A549 (cell line): Measurements from ENCODE around the gene SDC4. TPM values are rescaled to one million over a fixed set of nuclear protein-coding genes. Genes with fewer than 3 reads are reported as not detected.

Experiments used
- ATAC-seq, 2 experiments: fragments of 200-7000 bp in 1 of 2; fragments of >200 bp in 1 of 2; cut with Nextera tagmentation in 1 of 2; cut with Tn5 transposase in 1 of 2; 3 replicates each; pipeline versions ENCODE4 v1.8.0 to v1.9.1; 2018 to 2020; ENCODE audit warnings: mild to moderate bottlenecking in 1 of 2, moderate library complexity in 1 of 2
- CTCF ChIA-PET: fragments of 300-600 bp; sonication (Branson Sonifier 250); formaldehyde crosslinking; extraction: SDS; loops from one replicate; lab custom pipeline; 2021; ENCODE audit warnings: antibody characterized with exemption, inconsistent platforms; lab: Yijun Ruan, JAX
- POLR2A ChIA-PET: fragments of 350-600 bp; formaldehyde crosslinking; extraction: SDS; loops from one replicate; lab custom pipeline; 2021; ENCODE audit warnings: antibody characterized with exemption, inconsistent platforms; lab: Yijun Ruan, JAX
- DNase-seq, 2 experiments: peaks; one replicate each; pipeline versions ENCODE4 v3.0.0 to v3.0.0-alpha.2; 2011 to 2016; ENCODE audit warnings: low read depth in 1 of 2, low spot score in 1 of 2
- FAIRE-seq: peaks from 2 replicates; lab custom pipeline; 2011; peaks lifted over from hg19 to GRCh38; lab: Jason Lieb, UNC
- H3K27ac ChIP-seq, 2 experiments: fragments of >200 bp; sonication (Bioruptor Twin); formaldehyde crosslinking; 3 replicates each; pipeline ENCODE4 v1.5.1; 2016 to 2017
- H3K4me1 ChIP-seq: fragments of >200 bp; sonication (Bioruptor Twin); formaldehyde crosslinking; 3 replicates; pipeline ENCODE4 v1.6.1; 2016
- H3K4me2 ChIP-seq: fragments of >200 bp; sonication (Bioruptor Twin); formaldehyde crosslinking; 3 replicates; pipeline ENCODE4 v1.6.1; 2016
- H3K4me3 ChIP-seq: fragments of >200 bp; sonication (Bioruptor Twin); formaldehyde crosslinking; 3 replicates; pipeline ENCODE4 v1.5.1; 2016
- H3K9me3 ChIP-seq: fragments of >200 bp; sonication (Bioruptor Twin); formaldehyde crosslinking; 3 replicates; pipeline ENCODE4 v1.6.1; 2016
- EP300 ChIP-seq, 2 experiments: fragments of >200 bp; sonication (Bioruptor Twin); formaldehyde crosslinking; IDR thresholded peaks; 2 replicates in 1 of 2; 3 replicates in 1 of 2; pipeline ENCODE4 v1.6.1; 2016 to 2017
- ESRRA ChIP-seq: fragments of 150-350 bp; IDR thresholded peaks from 2 replicates; pipeline ENCODE4 v1.6.1; 2014; ENCODE audit warnings: mild to moderate bottlenecking, low read length, borderline replicate concordance
- FOSL2 ChIP-seq, 2 experiments: fragments of 450-650 bp in 1 of 2; fragments of >200 bp in 1 of 2; sonication (Bioruptor Twin) in 1 of 2; formaldehyde crosslinking; IDR thresholded peaks; 2 replicates each; pipeline versions ENCODE4 v1.5.0 to v1.6.1; 2016 to 2020; ENCODE audit warnings: mild to moderate bottlenecking in 1 of 2, moderate library complexity in 1 of 2
- GATA3 ChIP-seq: IDR thresholded peaks from 2 replicates; pipeline ENCODE4 v1.6.1; 2012; ENCODE audit warnings: borderline replicate concordance
- HEYL ChIP-seq: fragments of 250-450 bp; sonication (Bioruptor Pico); IDR thresholded peaks from 2 replicates; pipeline ENCODE4 v1.8.0; 2021; ENCODE audit warnings: mild to moderate bottlenecking, moderate library complexity
- JUN ChIP-seq, 2 experiments: fragments of >200 bp; sonication (Bioruptor Twin); formaldehyde crosslinking; IDR thresholded peaks; 2 replicates in 1 of 2; 3 replicates in 1 of 2; pipeline ENCODE4 v1.6.1; 2016 to 2017
- JUNB ChIP-seq: fragments of >200 bp; sonication (Bioruptor Twin); formaldehyde crosslinking; IDR thresholded peaks from 2 replicates; pipeline ENCODE4 v1.6.1; 2016
- MAFK ChIP-seq: fragments of 450-650 bp; IDR thresholded peaks from 2 replicates; pipeline ENCODE4 v1.6.1; 2014; ENCODE audit not compliant: partially characterized antibody
- PHF8 ChIP-seq: fragments of 200-600 bp; sonication (generic); IDR thresholded peaks from 2 replicates; pipeline ENCODE4 v1.6.1; 2016; ENCODE audit warnings: low read depth, mild to moderate bottlenecking, antibody characterized with exemption, moderate library complexity, borderline replicate concordance
- RAD21 ChIP-seq, 2 experiments: fragments of >200 bp in 1 of 2; sonication (Bioruptor Twin) in 1 of 2; formaldehyde crosslinking in 1 of 2; IDR thresholded peaks in 1 of 2; conservative IDR thresholded peaks in 1 of 2; 2 replicates in 1 of 2; 3 replicates in 1 of 2; pipeline ENCODE4 v1.6.1; 2012 to 2018; ENCODE audit warnings: inconsistent platforms in 1 of 2
- RNF2 ChIP-seq: fragments of 200-600 bp; sonication (generic); IDR thresholded peaks from 2 replicates; pipeline ENCODE4 v1.6.1; 2016; ENCODE audit warnings: low read depth, mild to moderate bottlenecking, antibody characterized with exemption, moderate library complexity, borderline replicate concordance
- SMC3 ChIP-seq: fragments of >200 bp; sonication (Bioruptor Twin); formaldehyde crosslinking; IDR thresholded peaks from 3 replicates; pipeline ENCODE4 v1.6.1; 2018; ENCODE audit warnings: inconsistent platforms
- ZFP36 ChIP-seq: fragments of 450-650 bp; IDR thresholded peaks from 2 replicates; pipeline ENCODE4 v1.6.1; 2014; ENCODE audit warnings: borderline replicate concordance; ENCODE audit not compliant: partially characterized antibody
- WGBS: methylation state at CpG from one replicate; pipeline ENCODE4 v1.1.6; 2017; ENCODE audit errors: missing lambda C conversion rate; 5-methylcytosine and 5-hydroxymethylcytosine counted together
- polyA plus RNA-seq, 4 experiments: library from polyadenylated mRNA; depleted of rRNA in 3 of 4; stranded (reverse); fragments of >200 nt; fragmentation: RNase III in 1 of 4; extraction: RNeasy Plus Mini Kit Qiagen cat#74134 plus additional on column Dnase treatment in 1 of 4; gene quantifications; 2 replicates in 3 of 4; 3 replicates in 1 of 4; pipeline ENCODE4 v1.2.3, GENCODE V29; 2011 to 2017
- TF ChIP-seq, protein P1 (sequence below): IDR thresholded peaks from 2 replicates; pipeline ENCODE4 v1.6.1; 2012
- TF ChIP-seq, protein P2 (sequence below): fragments of >200 bp; sonication (Bioruptor Twin); formaldehyde crosslinking; IDR thresholded peaks from 3 replicates; pipeline ENCODE4 v1.6.1; 2016
- TF ChIP-seq, protein P3 (sequence below): fragments of 250-450 bp; sonication (Bioruptor Pico); IDR thresholded peaks from 2 replicates; pipeline ENCODE4 v1.5.0; 2021; ENCODE audit warnings: mild to moderate bottlenecking, moderate library complexity, borderline replicate concordance
- TF ChIP-seq, protein P4 (sequence below): fragments of >200 bp; sonication (Bioruptor Twin); formaldehyde crosslinking; IDR thresholded peaks from 3 replicates; pipeline ENCODE4 v1.5.1; 2016
- TF ChIP-seq, protein P5 (sequence below): fragments of 450-650 bp; IDR thresholded peaks from 2 replicates; pipeline ENCODE4 v1.6.1; 2014; ENCODE audit warnings: antibody characterized with exemption
- TF ChIP-seq, protein P6 (sequence below): IDR thresholded peaks from 2 replicates; pipeline ENCODE4 v1.6.1; 2012; ENCODE audit warnings: low read depth, borderline replicate concordance

The SDC4 gene
- polyA plus RNA-seq, 2 of the 4 experiments (the other 2 are of a cell fraction) = 27.4 to 35.6 TPM

DNA sequence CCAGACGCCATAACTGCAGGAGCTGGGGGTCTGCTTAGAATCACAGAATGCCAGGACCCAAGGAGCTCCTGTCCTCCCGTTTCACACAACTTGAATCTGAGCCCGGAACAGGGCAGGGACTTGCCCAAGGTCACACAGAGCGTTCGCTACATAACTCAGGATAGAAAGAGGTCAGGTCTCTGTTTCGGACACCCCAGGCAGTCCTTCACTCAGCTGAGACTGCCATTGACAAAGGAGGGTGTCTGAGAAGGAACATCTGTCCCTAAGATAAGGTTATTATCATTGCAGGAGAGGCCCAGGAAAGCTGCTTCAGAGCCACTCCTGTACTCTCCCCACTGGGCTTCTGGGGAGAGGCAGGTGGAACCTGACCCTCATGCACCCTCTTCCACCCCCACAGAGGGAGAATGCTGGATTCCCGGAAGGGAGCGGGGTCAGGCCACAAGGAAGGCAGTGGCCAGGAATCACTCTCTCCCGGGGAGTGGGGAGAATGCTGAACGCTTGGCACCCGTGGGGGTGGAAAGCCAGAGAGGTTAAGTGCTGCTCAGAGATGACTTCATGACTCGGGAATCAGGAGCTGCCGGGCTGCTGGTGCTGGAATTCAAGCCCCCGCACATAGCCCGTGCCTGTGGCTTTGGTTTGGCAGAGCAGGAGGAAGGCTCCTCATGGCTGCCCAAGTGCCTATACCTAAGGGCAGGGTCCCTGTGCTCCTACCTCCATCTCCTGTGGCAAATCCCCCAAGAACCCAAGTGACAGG lies 10.7 kb downstream of the SDC4 start (continued):
- no peak for TF ChIP-seq ZFP36
- 0 out of 2 replicates have a peak, but pooled peaks have one; percentile 2 for TF ChIP-seq ESRRA
- TF ChIP-seq, protein P1, sequence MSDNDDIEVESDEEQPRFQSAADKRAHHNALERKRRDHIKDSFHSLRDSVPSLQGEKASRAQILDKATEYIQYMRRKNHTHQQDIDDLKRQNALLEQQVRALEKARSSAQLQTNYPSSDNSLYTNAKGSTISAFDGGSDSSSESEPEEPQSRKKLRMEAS = peak; percentile 38; the same call in 1 of the 2 replicates
- TF ChIP-seq, protein P2, sequence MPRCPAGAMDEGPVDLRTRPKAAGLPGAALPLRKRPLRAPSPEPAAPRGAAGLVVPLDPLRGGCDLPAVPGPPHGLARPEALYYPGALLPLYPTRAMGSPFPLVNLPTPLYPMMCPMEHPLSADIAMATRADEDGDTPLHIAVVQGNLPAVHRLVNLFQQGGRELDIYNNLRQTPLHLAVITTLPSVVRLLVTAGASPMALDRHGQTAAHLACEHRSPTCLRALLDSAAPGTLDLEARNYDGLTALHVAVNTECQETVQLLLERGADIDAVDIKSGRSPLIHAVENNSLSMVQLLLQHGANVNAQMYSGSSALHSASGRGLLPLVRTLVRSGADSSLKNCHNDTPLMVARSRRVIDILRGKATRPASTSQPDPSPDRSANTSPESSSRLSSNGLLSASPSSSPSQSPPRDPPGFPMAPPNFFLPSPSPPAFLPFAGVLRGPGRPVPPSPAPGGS = 0 out of 3 replicates have a peak, but pooled peaks have one; percentile 41
- TF ChIP-seq, protein P3, sequence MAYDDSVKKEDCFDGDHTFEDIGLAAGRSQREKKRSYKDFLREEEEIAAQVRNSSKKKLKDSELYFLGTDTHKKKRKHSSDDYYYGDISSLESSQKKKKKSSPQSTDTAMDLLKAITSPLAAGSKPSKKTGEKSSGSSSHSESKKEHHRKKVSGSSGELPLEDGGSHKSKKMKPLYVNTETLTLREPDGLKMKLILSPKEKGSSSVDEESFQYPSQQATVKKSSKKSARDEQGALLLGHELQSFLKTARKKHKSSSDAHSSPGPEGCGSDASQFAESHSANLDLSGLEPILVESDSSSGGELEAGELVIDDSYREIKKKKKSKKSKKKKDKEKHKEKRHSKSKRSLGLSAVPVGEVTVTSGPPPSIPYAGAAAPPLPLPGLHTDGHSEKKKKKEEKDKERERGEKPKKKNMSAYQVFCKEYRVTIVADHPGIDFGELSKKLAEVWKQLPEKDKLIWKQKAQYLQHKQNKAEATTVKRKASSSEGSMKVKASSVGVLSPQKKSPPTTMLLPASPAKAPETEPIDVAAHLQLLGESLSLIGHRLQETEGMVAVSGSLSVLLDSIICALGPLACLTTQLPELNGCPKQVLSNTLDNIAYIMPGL = no peak
- no peak for TF ChIP-seq RNF2

DNA sequence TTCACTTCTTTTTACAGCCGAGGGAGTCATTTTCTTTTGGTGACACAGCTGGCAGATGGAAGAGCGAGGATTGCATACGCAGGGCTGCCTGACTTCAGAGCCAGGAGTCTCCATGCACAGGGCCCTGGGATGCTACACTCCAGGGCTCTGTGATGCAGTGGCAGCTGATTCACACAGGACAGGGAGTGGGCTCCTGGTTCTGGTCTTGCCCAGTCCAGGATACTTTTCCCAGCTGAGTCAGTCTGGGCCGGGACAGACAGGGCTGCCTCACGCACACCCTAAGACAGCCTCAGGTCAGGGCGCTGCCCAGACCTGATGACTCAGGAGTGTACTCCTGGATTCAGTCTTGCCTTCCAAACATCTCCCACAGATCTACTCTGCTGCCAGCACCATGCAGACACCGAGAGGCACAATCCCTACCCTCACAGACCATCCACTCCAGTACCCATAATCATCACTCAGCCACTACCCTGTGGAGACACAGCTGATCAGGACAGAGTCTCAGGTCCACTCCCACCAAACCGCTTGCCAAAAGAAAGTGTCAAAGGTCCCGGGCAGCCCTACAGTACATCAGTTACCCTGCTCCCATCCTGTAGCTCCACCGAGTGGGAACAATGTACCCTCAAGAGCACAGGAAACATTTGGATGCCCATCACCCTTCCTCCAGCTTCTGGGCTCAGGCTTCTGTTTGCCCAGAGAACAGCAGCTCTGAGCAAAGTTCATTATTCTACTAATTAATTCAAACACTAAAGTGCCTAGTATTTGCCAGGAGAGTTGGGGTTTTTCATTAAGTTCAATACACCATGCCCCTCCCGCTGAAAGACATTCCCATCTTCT lies 11.5 kb downstream of the SDC4 start:
- ATAC-seq (peak; percentile 91 to 92), DNase-seq (peak; percentile 73 to 85), FAIRE-seq (no peak)
- TF ChIP-seq HEYL (CRISPR knock-in tag) = no peak
- TF ChIP-seq MAFK = peak; percentile 79
- TF ChIP-seq, protein P4, sequence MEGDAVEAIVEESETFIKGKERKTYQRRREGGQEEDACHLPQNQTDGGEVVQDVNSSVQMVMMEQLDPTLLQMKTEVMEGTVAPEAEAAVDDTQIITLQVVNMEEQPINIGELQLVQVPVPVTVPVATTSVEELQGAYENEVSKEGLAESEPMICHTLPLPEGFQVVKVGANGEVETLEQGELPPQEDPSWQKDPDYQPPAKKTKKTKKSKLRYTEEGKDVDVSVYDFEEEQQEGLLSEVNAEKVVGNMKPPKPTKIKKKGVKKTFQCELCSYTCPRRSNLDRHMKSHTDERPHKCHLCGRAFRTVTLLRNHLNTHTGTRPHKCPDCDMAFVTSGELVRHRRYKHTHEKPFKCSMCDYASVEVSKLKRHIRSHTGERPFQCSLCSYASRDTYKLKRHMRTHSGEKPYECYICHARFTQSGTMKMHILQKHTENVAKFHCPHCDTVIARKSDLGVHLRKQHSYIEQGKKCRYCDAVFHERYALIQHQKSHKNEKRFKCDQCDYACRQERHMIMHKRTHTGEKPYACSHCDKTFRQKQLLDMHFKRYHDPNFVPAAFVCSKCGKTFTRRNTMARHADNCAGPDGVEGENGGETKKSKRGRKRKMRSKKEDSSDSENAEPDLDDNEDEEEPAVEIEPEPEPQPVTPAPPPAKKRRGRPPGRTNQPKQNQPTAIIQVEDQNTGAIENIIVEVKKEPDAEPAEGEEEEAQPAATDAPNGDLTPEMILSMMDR = no peak
- peak; percentile 43; the same call in 1 of the 2 replicates for TF ChIP-seq JUNB
- TF ChIP-seq, protein P5, sequence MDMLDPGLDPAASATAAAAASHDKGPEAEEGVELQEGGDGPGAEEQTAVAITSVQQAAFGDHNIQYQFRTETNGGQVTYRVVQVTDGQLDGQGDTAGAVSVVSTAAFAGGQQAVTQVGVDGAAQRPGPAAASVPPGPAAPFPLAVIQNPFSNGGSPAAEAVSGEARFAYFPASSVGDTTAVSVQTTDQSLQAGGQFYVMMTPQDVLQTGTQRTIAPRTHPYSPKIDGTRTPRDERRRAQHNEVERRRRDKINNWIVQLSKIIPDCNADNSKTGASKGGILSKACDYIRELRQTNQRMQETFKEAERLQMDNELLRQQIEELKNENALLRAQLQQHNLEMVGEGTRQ = no peak
- TF ChIP-seq RAD21 (conservative IDR thresholded peaks at IDR 0.05 in 1 of 2, IDR thresholded peaks at IDR 0.05 in 1 of 2) = peak in 1 of 2 experiments; percentile 27; a peak in 2 of 5 replicates
- TF ChIP-seq GATA3 = no peak; the same call in 1 of the 2 replicates
- peak; percentile 62 for TF ChIP-seq FOSL2 (IDR thresholded peaks at IDR 0.05)
- TF ChIP-seq FOSL2 (CRISPR knock-in tag; IDR thresholded peaks at IDR 0.05) = peak; percentile 83
- TF ChIP-seq JUN (IDR thresholded peaks at IDR 0.05) = peak in 1 of 2 experiments; percentile 31; a peak in 1 of 5 replicates
- no peak for TF ChIP-seq RNF2
- 0 out of 2 replicates have a peak, but pooled peaks have one; percentile 11 for TF ChIP-seq ESRRA
- no peak for TF ChIP-seq PHF8
- TF ChIP-seq, protein P6, sequence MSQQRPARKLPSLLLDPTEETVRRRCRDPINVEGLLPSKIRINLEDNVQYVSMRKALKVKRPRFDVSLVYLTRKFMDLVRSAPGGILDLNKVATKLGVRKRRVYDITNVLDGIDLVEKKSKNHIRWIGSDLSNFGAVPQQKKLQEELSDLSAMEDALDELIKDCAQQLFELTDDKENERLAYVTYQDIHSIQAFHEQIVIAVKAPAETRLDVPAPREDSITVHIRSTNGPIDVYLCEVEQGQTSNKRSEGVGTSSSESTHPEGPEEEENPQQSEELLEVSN = no peak
- TF ChIP-seq, protein P1 = peak; percentile 60
- no peak; the same call in 2 of the 3 replicates for TF ChIP-seq SMC3
- peak in 1 of 2 experiments; percentile 31; a peak in 1 of 5 replicates for TF ChIP-seq EP300 (IDR thresholded peaks at IDR 0.05)
- WGBS = 12% methylated on average over 11 of the region's 11 CpGs
- H3K27ac ChIP-seq = peak overlapping the region; percentile 84 to 96
- POLR2A ChIA-PET = interaction anchor here (1.0 to 4.2 kb wide), 5 partner anchors 10 to 427 kb away, joined by 3 to 46 read pairs (median 5); partner anchors contain the start of genes PABPC1L, SDC4 and SYS1
- CTCF ChIA-PET = interaction anchor here (1.0 to 9.3 kb wide), 18 partner anchors 8 to 687 kb away, joined by 3 to 82 read pairs (median 6); partner anchors contain the start of genes SDC4 and SYS1
- H3K4me2 ChIP-seq = peak overlapping the region; percentile 80
- H3K4me3 ChIP-seq = peak overlapping the region; percentile 0; the same call in 1 of the 3 replicates
- peaks cover 67% of the 10 kb centered on the region for H3K4me1 ChIP-seq
- no peaks in the 10 kb centered on the region for H3K9me3 ChIP-seq
